GM12873 (cell line): ENCODE measurements around the gene TOPBP1.
A peak's percentile ranks its signal among the peaks of the same experiment; 100 is the strongest.

ENCODE experiments used
- TF ChIP-seq, protein P1 (sequence below): IDR thresholded peaks from 2 replicates; pipeline ENCODE4 v1.5.1; 2012; ENCODE audit warnings: low read depth, mild to moderate bottlenecking, moderate library complexity, low read length, control low read depth; ENCODE audit not compliant: insufficient read depth; ENCODE audit errors: missing control alignments

TOPBP1 gene

GRCh38 chr3:133588035-133588434 is 73.7 kb downstream of the TOPBP1 start:
- TF ChIP-seq, protein P1, sequence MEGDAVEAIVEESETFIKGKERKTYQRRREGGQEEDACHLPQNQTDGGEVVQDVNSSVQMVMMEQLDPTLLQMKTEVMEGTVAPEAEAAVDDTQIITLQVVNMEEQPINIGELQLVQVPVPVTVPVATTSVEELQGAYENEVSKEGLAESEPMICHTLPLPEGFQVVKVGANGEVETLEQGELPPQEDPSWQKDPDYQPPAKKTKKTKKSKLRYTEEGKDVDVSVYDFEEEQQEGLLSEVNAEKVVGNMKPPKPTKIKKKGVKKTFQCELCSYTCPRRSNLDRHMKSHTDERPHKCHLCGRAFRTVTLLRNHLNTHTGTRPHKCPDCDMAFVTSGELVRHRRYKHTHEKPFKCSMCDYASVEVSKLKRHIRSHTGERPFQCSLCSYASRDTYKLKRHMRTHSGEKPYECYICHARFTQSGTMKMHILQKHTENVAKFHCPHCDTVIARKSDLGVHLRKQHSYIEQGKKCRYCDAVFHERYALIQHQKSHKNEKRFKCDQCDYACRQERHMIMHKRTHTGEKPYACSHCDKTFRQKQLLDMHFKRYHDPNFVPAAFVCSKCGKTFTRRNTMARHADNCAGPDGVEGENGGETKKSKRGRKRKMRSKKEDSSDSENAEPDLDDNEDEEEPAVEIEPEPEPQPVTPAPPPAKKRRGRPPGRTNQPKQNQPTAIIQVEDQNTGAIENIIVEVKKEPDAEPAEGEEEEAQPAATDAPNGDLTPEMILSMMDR, result no peak

DNA sequence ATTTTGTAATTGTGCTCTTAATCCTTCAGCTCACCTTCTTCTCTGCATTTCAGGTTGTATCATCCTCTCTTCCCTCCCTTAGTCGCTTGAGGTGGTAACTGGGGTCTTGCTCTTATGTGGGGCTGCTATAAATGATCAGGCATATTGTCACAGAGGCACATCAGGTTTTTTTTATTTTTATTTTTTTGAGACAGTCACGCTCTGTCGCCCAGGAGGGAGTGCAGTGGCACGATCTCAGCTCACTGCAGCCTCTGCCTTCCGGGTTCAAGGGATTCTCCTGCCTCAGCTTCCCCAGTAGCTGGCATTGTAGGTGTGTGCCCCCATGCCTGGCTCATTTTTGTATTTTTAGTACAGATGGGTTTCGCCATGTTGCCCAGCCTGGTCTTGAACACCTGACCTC is 78.3 kb downstream of the TOPBP1 start:
- TF ChIP-seq, protein P1, result no peak

GRCh38 chr3:133578548-133579191 is 83.1 kb downstream of the TOPBP1 start:
- TF ChIP-seq, protein P1, result peak; percentile 56

DNA sequence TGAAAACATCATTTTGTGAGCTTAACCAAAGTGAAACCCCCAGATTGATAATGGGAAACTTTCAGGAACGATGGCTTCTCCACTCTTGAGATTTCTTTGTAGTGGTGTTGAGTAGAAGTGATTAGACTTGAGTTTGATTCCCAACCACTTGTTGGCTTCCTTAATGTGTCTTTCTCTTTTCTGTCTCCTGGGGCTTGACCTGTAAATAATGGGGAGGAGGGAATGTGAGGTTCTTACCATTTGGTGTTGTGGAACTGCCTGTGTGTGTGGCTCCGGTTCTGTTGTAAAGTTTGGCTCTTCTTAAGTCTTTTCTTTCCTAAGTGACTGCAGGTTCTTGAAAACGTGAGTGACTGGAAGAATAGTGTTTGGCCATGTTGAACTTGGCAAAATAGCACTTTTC is 85.6 kb downstream of the TOPBP1 start:
- TF ChIP-seq, protein P1, result no peak

GRCh38 chr3:133575086-133575485 is 86.7 kb downstream of the TOPBP1 start:
- TF ChIP-seq, protein P1, result no peak

DNA sequence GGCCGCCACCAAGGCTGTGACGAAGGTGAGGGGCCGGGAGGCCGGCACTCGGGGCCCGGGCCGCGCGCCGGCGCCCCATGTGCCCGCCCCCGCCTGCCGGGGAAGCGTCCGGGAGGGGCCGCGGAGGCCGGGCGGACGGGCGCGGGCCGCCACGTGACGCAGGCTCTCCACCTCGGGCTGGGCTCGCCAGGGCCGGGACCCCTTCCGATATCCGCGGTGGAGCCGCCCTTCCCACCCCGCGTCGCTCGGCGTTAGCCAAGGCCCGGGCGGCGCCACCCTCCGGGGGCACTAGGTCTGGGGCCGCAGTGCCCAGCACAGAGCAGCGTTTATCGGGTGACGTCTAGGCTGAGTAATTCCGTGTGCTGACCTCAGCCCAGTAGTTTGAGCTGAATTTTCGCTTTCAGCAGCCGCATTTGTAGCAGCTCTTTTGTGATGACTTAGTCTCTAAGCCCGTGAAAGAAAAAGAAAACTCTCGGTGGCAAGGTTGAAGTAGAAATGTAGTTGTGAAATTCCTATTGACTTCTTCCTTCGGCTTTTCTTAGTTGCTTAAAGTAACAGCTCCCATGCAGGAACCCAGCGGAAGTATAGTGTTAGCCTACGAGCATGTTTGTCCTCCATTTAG is 87.4 kb downstream of the TOPBP1 start:
- TF ChIP-seq, protein P1, result peak; percentile 17

DNA sequence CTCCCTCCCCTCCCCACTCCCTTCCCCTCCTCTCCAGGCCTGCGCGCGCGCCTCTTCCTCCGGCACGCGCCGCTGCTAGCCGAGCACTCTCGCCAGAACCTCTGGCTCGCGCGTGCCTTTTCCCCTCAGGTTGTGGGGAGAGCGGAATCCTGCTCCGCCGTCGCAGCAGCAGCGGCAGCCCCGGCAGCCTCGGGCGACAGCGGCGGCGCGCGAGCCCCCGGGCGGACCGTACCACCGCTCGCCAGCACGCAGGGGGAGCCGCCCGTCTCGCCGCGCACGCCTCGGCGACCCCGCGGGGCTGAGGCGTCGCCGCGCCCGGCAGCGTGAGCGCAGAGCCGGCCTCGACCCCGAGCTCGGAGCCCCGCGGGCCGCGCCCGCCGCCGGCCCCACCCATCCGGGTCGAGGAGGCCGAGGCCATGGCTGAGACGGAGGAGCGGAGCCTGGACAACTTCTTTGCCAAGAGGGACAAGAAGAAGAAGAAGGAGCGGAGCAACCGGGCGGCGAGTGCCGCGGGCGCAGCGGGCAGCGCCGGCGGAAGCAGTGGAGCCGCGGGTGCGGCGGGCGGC is 88.0 kb downstream of the TOPBP1 start, which contains the start of gene CDV3:
Gene CDV3, plus strand, starts transcription at position 58 of the 566 bp plus-strand sequence. Its CDS starts 359 bp downstream, at position 417.
- TF ChIP-seq, protein P1, result no peak
